ENCODE data around the gene DPH6.
"Not testable (repeated sequence)": the region's sequence is repeated elsewhere in the genome, so short reads cannot be mapped to it uniquely, and the experiment has no call there.

The DPH6 gene

DNA sequence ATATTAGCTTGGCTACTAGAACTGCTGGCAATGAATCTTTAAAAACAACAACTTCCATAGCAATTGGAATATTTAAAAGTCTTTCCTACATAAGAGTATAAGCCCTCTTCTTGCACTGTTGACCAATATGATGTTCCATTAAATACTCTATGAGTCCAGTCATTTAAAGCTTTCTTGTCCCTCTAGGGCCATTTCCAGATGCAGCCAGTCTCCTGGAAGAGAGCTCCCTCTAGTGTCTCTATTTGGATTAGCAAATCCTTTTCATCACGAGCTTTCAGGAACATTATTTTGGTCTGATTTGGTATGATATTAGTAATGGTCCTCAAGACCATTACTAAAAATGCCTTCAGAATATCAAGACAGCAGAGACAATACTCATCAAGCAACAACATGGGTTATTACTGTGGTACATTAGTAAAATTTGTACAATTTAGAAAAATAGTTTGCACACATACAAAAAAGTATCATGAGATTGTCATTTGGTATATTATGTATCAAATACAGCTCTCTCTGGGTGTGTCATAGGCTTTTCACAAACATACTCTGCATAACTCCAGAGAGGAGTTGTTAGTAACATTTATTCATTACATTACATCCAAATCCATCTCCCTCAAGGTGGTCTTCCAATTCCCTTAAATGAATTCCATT, 101.3 kb downstream of the DPH6 start:
- H3K18ac ChIP-seq (ENCODE audit: low read depth in 1 of 2, low read length in 2 of 2), result no peak overlapping the region
- H3K9me3 ChIP-seq (ENCODE audit: control insufficient read depth, low read length), result no peaks in the 10 kb centered on the region
- H4K91ac ChIP-seq (ENCODE audit: low read length), result no peak overlapping the region
- no peak overlapping the region for H2BK15ac ChIP-seq (ENCODE audit: low read depth, poor library complexity, severe bottlenecking)
- no peak overlapping the region for H2AK5ac ChIP-seq (ENCODE audit: low read length, severe bottlenecking)
- peak; percentile 66 for DNase-seq
- H3K4me1 ChIP-seq (ENCODE audit: control insufficient read depth, insufficient read depth, low read depth, low read length), result no peaks in the 10 kb centered on the region
- no peak overlapping the region for H4K8ac ChIP-seq (ENCODE audit: low read length)
- no peak overlapping the region for H3K9ac ChIP-seq (ENCODE audit: low read length)
- no peak overlapping the region for H2AFZ ChIP-seq (ENCODE audit: low read depth, low read length)
- H2BK5ac ChIP-seq (ENCODE audit: low read depth, low read length, poor library complexity, severe bottlenecking), result no peak overlapping the region
- H3K27ac ChIP-seq (ENCODE audit: low read length, poor library complexity, severe bottlenecking), result no peak overlapping the region
- no CpG with 5 or more reads among the region's 1 CpG for WGBS
- H3K4ac ChIP-seq (ENCODE audit: low read depth in 1 of 2, low read length in 2 of 2), result no peak overlapping the region
- H3K27me3 ChIP-seq (ENCODE audit: control insufficient read depth in 1 of 2, insufficient read depth in 1 of 2, low read length in 2 of 2), result no peaks in the 10 kb centered on the region
- no peak overlapping the region for H2BK12ac ChIP-seq (ENCODE audit: low read length in 2 of 2)
- no peak overlapping the region for H3K4me3 ChIP-seq (ENCODE audit: insufficient read depth in 1 of 2, low read depth in 1 of 2, low read length in 2 of 2)
- no peaks in the 10 kb centered on the region for H3K36me3 ChIP-seq (ENCODE audit: control insufficient read depth in 1 of 2, insufficient read depth in 2 of 2, low read depth in 1 of 2, low read length in 2 of 2)
- no peak overlapping the region for H3K23ac ChIP-seq (ENCODE audit: low read length in 2 of 2)
- H3K14ac ChIP-seq (ENCODE audit: low read length in 2 of 2), result no peak overlapping the region
- H2BK120ac ChIP-seq (ENCODE audit: low read depth, low read length), result no peak overlapping the region
- H3K4me2 ChIP-seq (ENCODE audit: low read length, poor library complexity, severe bottlenecking), result no peak overlapping the region
- no peaks in the 10 kb centered on the region for H3K79me1 ChIP-seq (replicated peaks; ENCODE audit: low read length, poor library complexity, severe bottlenecking)

DNA sequence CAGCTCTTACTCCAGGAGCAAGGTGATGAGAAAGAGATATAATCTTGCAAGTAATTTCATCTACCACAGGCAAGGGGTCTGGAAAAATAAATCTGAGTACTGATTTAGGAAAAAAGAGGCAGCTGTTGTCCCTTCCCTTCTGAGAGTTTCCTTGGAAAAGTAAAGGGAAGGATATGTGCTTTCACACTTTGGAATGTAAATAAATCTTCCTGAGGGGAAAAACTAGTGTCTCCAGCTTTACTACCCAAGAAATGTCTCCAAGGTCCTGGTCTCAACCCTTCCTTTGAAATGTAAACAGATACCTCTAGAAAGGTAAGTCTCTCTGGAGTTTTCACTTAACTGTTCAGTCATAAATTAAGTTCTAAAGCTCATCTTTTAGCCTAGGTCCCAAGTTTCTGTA, 102.6 kb downstream of the DPH6 start:
- H2BK120ac ChIP-seq (ENCODE audit: low read depth, low read length), result no peak overlapping the region
- H2AFZ ChIP-seq (ENCODE audit: low read depth, low read length), result no peak overlapping the region
- no peak overlapping the region for H4K91ac ChIP-seq (ENCODE audit: low read length)
- H3K79me1 ChIP-seq (replicated peaks; ENCODE audit: low read length, poor library complexity, severe bottlenecking), result no peaks in the 10 kb centered on the region
- no peaks in the 10 kb centered on the region for H3K36me3 ChIP-seq (ENCODE audit: control insufficient read depth in 1 of 2, insufficient read depth in 2 of 2, low read depth in 1 of 2, low read length in 2 of 2)
- no peak overlapping the region for H4K8ac ChIP-seq (ENCODE audit: low read length)
- peak; percentile 39 for DNase-seq
- H3K4me1 ChIP-seq (ENCODE audit: control insufficient read depth, insufficient read depth, low read depth, low read length), result no peaks in the 10 kb centered on the region
- no peak overlapping the region for H3K18ac ChIP-seq (ENCODE audit: low read depth in 1 of 2, low read length in 2 of 2)
- no peak overlapping the region for H2BK5ac ChIP-seq (ENCODE audit: low read depth, low read length, poor library complexity, severe bottlenecking)
- no peaks in the 10 kb centered on the region for H3K27me3 ChIP-seq (ENCODE audit: control insufficient read depth in 1 of 2, insufficient read depth in 1 of 2, low read length in 2 of 2)
- no peak overlapping the region for H3K4me2 ChIP-seq (ENCODE audit: low read length, poor library complexity, severe bottlenecking)
- no peak overlapping the region for H2AK5ac ChIP-seq (ENCODE audit: low read length, severe bottlenecking)
- no peak overlapping the region for H3K4ac ChIP-seq (ENCODE audit: low read depth in 1 of 2, low read length in 2 of 2)
- H3K27ac ChIP-seq (ENCODE audit: low read length, poor library complexity, severe bottlenecking), result no peak overlapping the region
- H3K14ac ChIP-seq (ENCODE audit: low read length in 2 of 2), result no peak overlapping the region
- no peak overlapping the region for H3K23ac ChIP-seq (ENCODE audit: low read length in 2 of 2)
- H2BK12ac ChIP-seq (ENCODE audit: low read length in 2 of 2), result no peak overlapping the region
- H3K4me3 ChIP-seq (ENCODE audit: insufficient read depth in 1 of 2, low read depth in 1 of 2, low read length in 2 of 2), result no peak overlapping the region
- no peak overlapping the region for H2BK15ac ChIP-seq (ENCODE audit: low read depth, poor library complexity, severe bottlenecking)
- no peak overlapping the region for H3K9ac ChIP-seq (ENCODE audit: low read length)
- no peaks in the 10 kb centered on the region for H3K9me3 ChIP-seq (ENCODE audit: control insufficient read depth, low read length)

GRCh38 chr15:35442742-35443141, 103.2 kb downstream of the DPH6 start:
- Histone ChIP-seq H3K36me3 (ENCODE audit: control insufficient read depth in 1 of 2, insufficient read depth in 2 of 2, low read depth in 1 of 2, low read length in 2 of 2) (no peaks in the 10 kb centered on the region), H3K79me1 (replicated peaks; ENCODE audit: low read length, poor library complexity, severe bottlenecking) (no peaks in the 10 kb centered on the region), H3K18ac (ENCODE audit: low read depth in 1 of 2, low read length in 2 of 2) (no peak overlapping the region), H3K27me3 (ENCODE audit: control insufficient read depth in 1 of 2, insufficient read depth in 1 of 2, low read length in 2 of 2) (no peaks in the 10 kb centered on the region), H4K91ac (ENCODE audit: low read length) (no peak overlapping the region), H2AK5ac (ENCODE audit: low read length, severe bottlenecking) (no peak overlapping the region), H2BK12ac (ENCODE audit: low read length in 2 of 2) (peak overlapping the region in 1 of 2 experiments; percentile 54), H2BK5ac (ENCODE audit: low read depth, low read length, poor library complexity, severe bottlenecking) (no peak overlapping the region), H3K14ac (ENCODE audit: low read length in 2 of 2) (no peak overlapping the region), H3K9ac (ENCODE audit: low read length) (no peak overlapping the region), H3K23ac (ENCODE audit: low read length in 2 of 2) (no peak overlapping the region), H3K4me2 (ENCODE audit: low read length, poor library complexity, severe bottlenecking) (no peak overlapping the region), H2AFZ (ENCODE audit: low read depth, low read length) (no peak overlapping the region), H3K27ac (ENCODE audit: low read length, poor library complexity, severe bottlenecking) (no peak overlapping the region), H3K4me1 (ENCODE audit: control insufficient read depth, insufficient read depth, low read depth, low read length) (no peaks in the 10 kb centered on the region), H4K8ac (ENCODE audit: low read length) (no peak overlapping the region), H3K4me3 (ENCODE audit: insufficient read depth in 1 of 2, low read depth in 1 of 2, low read length in 2 of 2) (no peak overlapping the region), H3K9me3 (ENCODE audit: control insufficient read depth, low read length) (no peaks in the 10 kb centered on the region), H3K4ac (ENCODE audit: low read depth in 1 of 2, low read length in 2 of 2) (no peak overlapping the region), H2BK15ac (ENCODE audit: low read depth, poor library complexity, severe bottlenecking) (no peak overlapping the region), H2BK120ac (ENCODE audit: low read depth, low read length) (no peak overlapping the region)
- no peak for DNase-seq
- 45% methylated on average over 1 of the region's 1 CpG for WGBS

GRCh38 chr15:35441279-35441678, 104.7 kb downstream of the DPH6 start:
- 81% methylated on average over 2 of the region's 4 CpGs for WGBS
- H3K14ac ChIP-seq (ENCODE audit: low read length in 2 of 2); H2AFZ ChIP-seq (ENCODE audit: low read depth, low read length); H3K9me3 ChIP-seq (ENCODE audit: control insufficient read depth, low read length); H2BK5ac ChIP-seq (ENCODE audit: low read depth, low read length, poor library complexity, severe bottlenecking); H3K27ac ChIP-seq (ENCODE audit: low read length, poor library complexity, severe bottlenecking); H2BK120ac ChIP-seq (ENCODE audit: low read depth, low read length); DNase-seq; H2BK12ac ChIP-seq (ENCODE audit: low read length in 2 of 2); H3K4me1 ChIP-seq (ENCODE audit: control insufficient read depth, insufficient read depth, low read depth, low read length); H3K18ac ChIP-seq (ENCODE audit: low read depth in 1 of 2, low read length in 2 of 2); H3K36me3 ChIP-seq (ENCODE audit: control insufficient read depth in 1 of 2, insufficient read depth in 2 of 2, low read depth in 1 of 2, low read length in 2 of 2); H3K4me2 ChIP-seq (ENCODE audit: low read length, poor library complexity, severe bottlenecking); H2AK5ac ChIP-seq (ENCODE audit: low read length, severe bottlenecking); H4K8ac ChIP-seq (ENCODE audit: low read length); H3K79me1 ChIP-seq (replicated peaks; ENCODE audit: low read length, poor library complexity, severe bottlenecking); H4K91ac ChIP-seq (ENCODE audit: low read length); H3K9ac ChIP-seq (ENCODE audit: low read length); H3K23ac ChIP-seq (ENCODE audit: low read length in 2 of 2); H3K27me3 ChIP-seq (ENCODE audit: control insufficient read depth in 1 of 2, insufficient read depth in 1 of 2, low read length in 2 of 2); H3K4ac ChIP-seq (ENCODE audit: low read depth in 1 of 2, low read length in 2 of 2); H3K4me3 ChIP-seq (ENCODE audit: insufficient read depth in 1 of 2, low read depth in 1 of 2, low read length in 2 of 2); H2BK15ac ChIP-seq (ENCODE audit: low read depth, poor library complexity, severe bottlenecking): not testable (repeated sequence)
